ENCODE measurements around the gene MTRR. TPM values are rescaled to one million over a fixed set of nuclear protein-coding genes. Genes with fewer than 3 reads are reported as not detected.

Gene MTRR
- total and polyA plus RNA-seq, 2 of the 8 experiments (the other 6 are each of a cell fraction or from before 2014, with no cell fraction given): 36.4 to 53.8 TPM

GRCh38 chr5:7827610-7828009, 41.3 kb upstream of the MTRR start:
- H3K4ac ChIP-seq (replicated peaks; ENCODE audit: insufficient read length, low read depth, low read length): no peak overlapping the region
- H3K27ac ChIP-seq (ENCODE audit: low read depth, low read length): no peak overlapping the region
- peaks cover 0 to 2% (median 0%) of the 10 kb centered on the region in 4 experiments; a peak in 1 of 7 replicates for H3K27me3 ChIP-seq (replicated peaks in 1 of 4; ENCODE audit: control insufficient read depth in 3 of 4, extremely low read depth in 1 of 4, insufficient read depth in 3 of 4, low read length in 3 of 4)
- H4K8ac ChIP-seq (ENCODE audit: extremely low read depth, insufficient read depth, low read length): no peak overlapping the region
- H2BK120ac ChIP-seq (replicated peaks; ENCODE audit: low read depth, low read length): no peak overlapping the region
- no peak overlapping the region for H4K5ac ChIP-seq (ENCODE audit: insufficient read length, low read depth, low read length)
- TF ChIP-seq HDAC2 (IDR thresholded peaks at IDR 0.05; ENCODE audit: borderline replicate concordance in 1 of 2, low read depth in 2 of 2, low read length in 2 of 2): no peak
- TF ChIP-seq TAF1 (IDR thresholded peaks at IDR 0.05; ENCODE audit: low read depth, low read length): no peak
- ChIA-PET POLR2A (ENCODE audit: partially characterized antibody) (interaction anchor here (2.7 kb wide), 1 partner anchor 11 kb away, joined by 7 read pairs; no protein-coding TSS in a partner anchor), CTCF (ENCODE audit: partially characterized antibody) (interaction anchor here (0.9 to 2.4 kb wide), 5 partner anchors 10 to 1037 kb away, joined by 3 to 8 read pairs (median 3); no protein-coding TSS in a partner anchor)
- H2BK5ac ChIP-seq (ENCODE audit: low read depth, low read length): no peak overlapping the region
- no peaks in the 10 kb centered on the region for H3K23me2 ChIP-seq (ENCODE audit: low read depth, low read length)
- H3K4me2 ChIP-seq (ENCODE audit: insufficient read depth in 1 of 2, low read depth in 2 of 2, low read length in 2 of 2): no peak overlapping the region
- H3K9me3 ChIP-seq (ENCODE audit: insufficient read depth in 2 of 2, low read depth in 1 of 2, low read length in 1 of 2): no peaks in the 10 kb centered on the region
- WGBS, 2 experiments (ENCODE audit: extremely low coverage in 1 of 2, insufficient coverage in 1 of 2, insufficient read length in 1 of 2, insufficient replicate concordance in 2 of 2, low coverage in 1 of 2, low lambda C conversion rate in 2 of 2, missing lambda C conversion rate in 1 of 2): 87% methylated on average over 6 of the region's 6 CpGs; no CpG with 5 or more reads in 1 of the 2 experiments
- no peak overlapping the region for H3K23ac ChIP-seq (ENCODE audit: insufficient read length)
- H3K36me3 ChIP-seq (ENCODE audit: control insufficient read depth in 2 of 4, insufficient read depth in 4 of 4, low read length in 3 of 4): peaks cover 0 to 7% (median 5%) of the 10 kb centered on the region in 4 experiments; a peak in 3 of 8 replicates
- no peak overlapping the region for H3K14ac ChIP-seq (ENCODE audit: insufficient read length)
- H3K4me3 ChIP-seq (ENCODE audit: extremely low read depth in 1 of 4, insufficient read depth in 2 of 4, low read depth in 3 of 4, low read length in 4 of 4): no peak overlapping the region
- H2AFZ ChIP-seq (ENCODE audit: low read length): no peak overlapping the region
- no peak for FAIRE-seq
- H3K9ac ChIP-seq (replicated peaks in 1 of 4; ENCODE audit: extremely low read depth in 1 of 4, low read depth in 3 of 4, low read length in 3 of 4): no peak overlapping the region
- no peaks in the 10 kb centered on the region for H3K79me2 ChIP-seq (ENCODE audit: control insufficient read depth in 1 of 2, insufficient read depth in 2 of 2, low read length in 2 of 2)
- H4K91ac ChIP-seq (replicated peaks; ENCODE audit: insufficient read length, low read length): no peak overlapping the region
- no peak overlapping the region for H2BK15ac ChIP-seq (ENCODE audit: low read length)
- H3K4me1 ChIP-seq (replicated peaks in 1 of 4; ENCODE audit: control insufficient read depth in 3 of 4, insufficient read depth in 4 of 4, low read length in 3 of 4): no peaks in the 10 kb centered on the region
- no peak overlapping the region for H2BK20ac ChIP-seq (ENCODE audit: low read length)
- H2AK5ac ChIP-seq (ENCODE audit: low read depth, low read length): no peak overlapping the region
- no peak for DNase-seq (ENCODE audit: low read depth in 1 of 2, low spot score in 2 of 2)
- no peaks in the 10 kb centered on the region for H3K79me1 ChIP-seq (ENCODE audit: low read depth, low read length)
- H2BK12ac ChIP-seq (ENCODE audit: low read depth, low read length): no peak overlapping the region
- H3K56ac ChIP-seq (replicated peaks; ENCODE audit: insufficient read length, low read depth, low read length): no peak overlapping the region
- H4K20me1 ChIP-seq (replicated peaks in 1 of 2; ENCODE audit: control insufficient read depth in 1 of 2, insufficient read depth in 2 of 2, low read length in 2 of 2): no peaks in the 10 kb centered on the region
- H3K18ac ChIP-seq (ENCODE audit: extremely low read depth, low read length): no peak overlapping the region

All from H1 (cell line).